H9 (cell line): Measurements from ENCODE around the gene SPCS1. TPM values are rescaled to one million over a fixed set of nuclear protein-coding genes. Genes with fewer than 3 reads are reported as not detected.
"Not testable (repeated sequence)": the region's sequence is repeated elsewhere in the genome, so short reads cannot be mapped to it uniquely, and the experiment has no call there.

Experiments used
- DNase-seq: peaks from one replicate; pipeline ENCODE4 v3.0.0-alpha.2; 2017
- H2AFZ ChIP-seq: one replicate; pipeline ENCODE4 v1.6.1; 2013; ENCODE audit warnings: mild to moderate bottlenecking, low read length, control low read depth, moderate library complexity
- H2AK5ac ChIP-seq: 2 replicates; pipeline ENCODE4 v1.6.1; 2013; ENCODE audit warnings: low read length, control low read depth, mixed read lengths; ENCODE audit not compliant: insufficient read length
- H2BK120ac ChIP-seq: one replicate; pipeline ENCODE4 v1.6.1; 2013; ENCODE audit warnings: low read depth, mild to moderate bottlenecking, low read length, control low read depth, inconsistent platforms; ENCODE audit not compliant: poor library complexity, severe bottlenecking
- H2BK12ac ChIP-seq: 2 replicates; pipeline ENCODE4 v1.6.1; 2013; ENCODE audit warnings: low read length, control low read depth, mixed read lengths, low read depth; ENCODE audit not compliant: insufficient read length
- H2BK15ac ChIP-seq: 2 replicates; pipeline ENCODE4 v1.6.1; 2013; ENCODE audit warnings: low read depth, low read length, control low read depth
- H2BK20ac ChIP-seq: one replicate; pipeline ENCODE4 v1.6.1; 2013; ENCODE audit warnings: low read depth, mild to moderate bottlenecking, low read length, control low read depth, inconsistent platforms; ENCODE audit not compliant: poor library complexity, severe bottlenecking
- H2BK5ac ChIP-seq: 2 replicates; pipeline ENCODE4 v1.6.1; 2013; ENCODE audit warnings: low read length, control low read depth, mixed read lengths; ENCODE audit not compliant: insufficient read length
- H3K14ac ChIP-seq: 2 replicates; pipeline ENCODE4 v1.6.1; 2013; ENCODE audit warnings: low read length, control low read depth; ENCODE audit not compliant: insufficient read depth
- H3K18ac ChIP-seq: 2 replicates; pipeline ENCODE4 v1.6.1; 2013; ENCODE audit warnings: low read depth, mild to moderate bottlenecking, mixed read lengths, low read length, control low read depth; ENCODE audit not compliant: insufficient read length
- H3K23ac ChIP-seq: 2 replicates; pipeline ENCODE4 v1.6.1; 2013; ENCODE audit warnings: low read length, control low read depth, mixed read lengths, low read depth; ENCODE audit not compliant: insufficient read length
- H3K23me2 ChIP-seq: 2 replicates; pipeline ENCODE4 v1.6.1; 2013; ENCODE audit warnings: low read depth, mild to moderate bottlenecking, mixed read lengths, low read length, control low read depth; ENCODE audit not compliant: insufficient read length, poor library complexity, severe bottlenecking
- H3K27ac ChIP-seq: 2 replicates; pipeline ENCODE4 v1.5.1; 2013; ENCODE audit warnings: low read length, control low read depth, mixed read lengths, low read depth; ENCODE audit not compliant: insufficient read length
- H3K27me3 ChIP-seq: 2 replicates; pipeline ENCODE4 v1.6.1; 2013; ENCODE audit warnings: low read length, control low read depth, inconsistent platforms; ENCODE audit not compliant: insufficient read depth
- H3K4ac ChIP-seq: 2 replicates; pipeline ENCODE4 v1.6.1; 2013; ENCODE audit warnings: low read depth, mild to moderate bottlenecking, control low read depth, inconsistent platforms, low read length, moderate library complexity
- H3K4me1 ChIP-seq: 2 replicates; pipeline ENCODE4 v1.6.1; 2013; ENCODE audit warnings: low read length, control low read depth, inconsistent platforms; ENCODE audit not compliant: insufficient read depth
- H3K4me2 ChIP-seq: 2 replicates; pipeline ENCODE4 v1.6.1; 2013; ENCODE audit warnings: low read length, control low read depth, mixed read lengths; ENCODE audit not compliant: insufficient read length, insufficient read depth
- H3K56ac ChIP-seq: 2 replicates; pipeline ENCODE4 v1.6.1; 2013; ENCODE audit warnings: low read depth, mild to moderate bottlenecking, mixed read lengths, low read length, control low read depth; ENCODE audit not compliant: insufficient read length
- H3K79me1 ChIP-seq: 2 replicates; pipeline ENCODE4 v1.6.1; 2013; ENCODE audit warnings: low read depth, mild to moderate bottlenecking, moderate library complexity, low read length, control low read depth, inconsistent platforms; ENCODE audit not compliant: insufficient read depth, poor library complexity, severe bottlenecking
- H3K79me2 ChIP-seq: 2 replicates; pipeline ENCODE4 v1.6.1; 2013; ENCODE audit warnings: low read length, control low read depth, inconsistent platforms; ENCODE audit not compliant: insufficient read depth
- H3K9ac ChIP-seq: 2 replicates; pipeline ENCODE4 v1.6.1; 2013; ENCODE audit warnings: low read length, control low read depth, mixed read lengths; ENCODE audit not compliant: insufficient read length; ENCODE audit errors: extremely low read depth
- H3K9me3 ChIP-seq: one replicate; pipeline ENCODE4 v1.6.1; 2013; ENCODE audit warnings: low read depth, low read length, inconsistent platforms; ENCODE audit not compliant: control insufficient read depth
- H3T11ph ChIP-seq: one replicate; pipeline ENCODE4 v1.6.1; 2013; ENCODE audit warnings: mild to moderate bottlenecking, low read length, control low read depth, inconsistent platforms
- H4K20me1 ChIP-seq: one replicate; pipeline ENCODE4 v1.6.1; 2013; ENCODE audit not compliant: control insufficient read depth, insufficient read length, insufficient read depth
- H4K5ac ChIP-seq: 2 replicates; pipeline ENCODE4 v1.6.1; 2013; ENCODE audit warnings: low read depth, mild to moderate bottlenecking, mixed read lengths, low read length, control low read depth; ENCODE audit not compliant: insufficient read length
- H4K8ac ChIP-seq: replicated peaks from 2 replicates; pipeline ENCODE4 v1.6.1; 2013; ENCODE audit warnings: low read length, control low read depth, mixed read lengths, low read depth; ENCODE audit not compliant: insufficient read length
- H4K91ac ChIP-seq: 2 replicates; pipeline ENCODE4 v1.6.1; 2013; ENCODE audit warnings: low read depth, mild to moderate bottlenecking, moderate library complexity, mixed read lengths, low read length, control low read depth; ENCODE audit not compliant: insufficient read length
- H3K27ac Mint-ChIP-seq, 3 experiments: 2 replicates in 2 of 3; 3 replicates in 1 of 3; pipeline ENCODE4 v1.8.0; 2020 to 2021; ENCODE audit warnings: mixed read lengths in 3 of 3, mild to moderate bottlenecking in 1 of 3, moderate library complexity in 1 of 3
- H3K27me3 Mint-ChIP-seq: 2 replicates; pipeline ENCODE4 v1.8.0; 2021; ENCODE audit warnings: low read depth, mild to moderate bottlenecking, moderate library complexity, mixed read lengths
- H3K36me3 Mint-ChIP-seq, 3 experiments: 2 replicates in 2 of 3; 3 replicates in 1 of 3; pipeline ENCODE4 v1.8.0; 2020 to 2021; ENCODE audit warnings: low read depth in 3 of 3, mixed read lengths in 3 of 3; ENCODE audit not compliant: insufficient read depth in 1 of 3
- H3K4me1 Mint-ChIP-seq, 2 experiments: 2 replicates each; pipeline ENCODE4 v1.8.0; 2020; ENCODE audit warnings: mixed read lengths in 2 of 2
- H3K4me3 Mint-ChIP-seq, 2 experiments: 2 replicates in 1 of 2; 3 replicates in 1 of 2; pipeline ENCODE4 v1.8.0; 2020 to 2021; ENCODE audit warnings: mild to moderate bottlenecking in 2 of 2, mixed read lengths in 2 of 2, moderate library complexity in 1 of 2
- H3K9me3 Mint-ChIP-seq, 2 experiments: 2 replicates in 1 of 2; 3 replicates in 1 of 2; pipeline ENCODE4 v1.8.0; 2020; ENCODE audit warnings: mild to moderate bottlenecking in 2 of 2, mixed read lengths in 2 of 2, moderate library complexity in 1 of 2
- CTCF ChIP-seq: fragments of 200-600 bp; sonication (generic); conservative IDR thresholded peaks from 3 replicates; pipeline ENCODE4 v1.8.0; 2021; ENCODE audit warnings: antibody characterized with exemption, mild to moderate bottlenecking
- WGBS: extraction: QIAGEN DNeasy Blood & Tissue Kit; methylation state at CpG from one replicate; pipeline ENCODE4 v1.1.7; 2013; ENCODE audit warnings: missing lambda C conversion rate, low lambda C conversion rate, mixed read lengths; ENCODE audit not compliant: insufficient read length; ENCODE audit errors: extremely low coverage; 5-methylcytosine and 5-hydroxymethylcytosine counted together
- total RNA-seq: library from RNA; stranded (reverse); gene quantifications from 2 replicates; pipeline ENCODE4 v1.2.1, GENCODE V29; 2021

The SPCS1 gene
- total RNA-seq, 1 experiment from 2014 or later: 106 TPM

GRCh38 chr3:52724511-52724910, 18.6 kb downstream of the SPCS1 start:
- H3K27ac ChIP-seq: no peak overlapping the region
- no peaks in the 10 kb centered on the region for H3K9me3 ChIP-seq
- Mint-ChIP-seq H3K9me3 (peaks cover 10 to 13% of the 10 kb centered on the region in 2 experiments), H3K27me3 (no peaks in the 10 kb centered on the region), H3K4me1 (no peaks in the 10 kb centered on the region), H3K4me3 (no peak overlapping the region), H3K36me3 (peaks cover 18 to 24% (median 18%) of the 10 kb centered on the region in 3 experiments), H3K27ac (no peak overlapping the region)
- no peak overlapping the region for H2BK5ac ChIP-seq
- H2BK15ac ChIP-seq: no peak overlapping the region
- H3K56ac ChIP-seq: no peak overlapping the region
- H3T11ph ChIP-seq: no peak overlapping the region
- no peak overlapping the region for H3K4me2 ChIP-seq
- no peak overlapping the region for H3K14ac ChIP-seq
- no peak overlapping the region for H4K91ac ChIP-seq
- no peak overlapping the region for H2AK5ac ChIP-seq
- H3K9ac ChIP-seq: no peak overlapping the region
- no peak overlapping the region for H2BK20ac ChIP-seq
- H3K23ac ChIP-seq: no peak overlapping the region
- H2BK120ac ChIP-seq: no peak overlapping the region
- H3K23me2 ChIP-seq: no peaks in the 10 kb centered on the region
- no peak overlapping the region for H2BK12ac ChIP-seq
- no peak overlapping the region for H2AFZ ChIP-seq
- no peak overlapping the region for H3K18ac ChIP-seq
- DNase-seq: no peak
- H4K5ac ChIP-seq: no peak overlapping the region
- H3K79me1 ChIP-seq: no peaks in the 10 kb centered on the region
- no peaks in the 10 kb centered on the region for H3K79me2 ChIP-seq
- H3K4ac ChIP-seq: no peak overlapping the region
- no peak for TF ChIP-seq CTCF
- no peaks in the 10 kb centered on the region for H4K20me1 ChIP-seq
- H3K4me1 ChIP-seq: no peaks in the 10 kb centered on the region
- WGBS: no CpG with 5 or more reads among the region's 1 CpG
- no peaks in the 10 kb centered on the region for H3K27me3 ChIP-seq
- no peak overlapping the region for H4K8ac ChIP-seq

DNA sequence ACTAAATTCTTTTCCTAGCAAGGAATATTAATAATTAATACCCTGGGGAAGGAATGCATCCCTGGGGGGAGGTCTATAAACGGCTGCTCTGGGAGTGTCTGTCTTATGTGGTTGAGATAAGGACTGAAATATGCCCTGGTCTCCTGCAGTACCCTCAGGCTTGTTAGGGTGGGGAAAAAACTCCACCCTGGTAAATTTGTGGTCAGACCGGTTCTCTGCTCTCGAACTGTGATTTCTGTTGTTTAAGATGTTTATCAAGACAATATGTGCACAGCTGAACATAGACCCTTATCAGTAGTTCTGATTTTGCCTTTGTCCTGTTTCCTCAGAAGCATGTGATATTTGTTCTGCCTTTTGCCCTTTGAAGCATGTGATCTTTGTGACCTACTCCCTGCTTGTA, 22.8 kb downstream of the SPCS1 start:
- H2BK15ac ChIP-seq, H4K20me1 ChIP-seq, H3K4me1 Mint-ChIP-seq, H3K9ac ChIP-seq, H4K5ac ChIP-seq, H3K4ac ChIP-seq, H3K79me1 ChIP-seq, H4K91ac ChIP-seq, H2BK12ac ChIP-seq, H2BK120ac ChIP-seq, H3K27ac Mint-ChIP-seq, H3K4me1 ChIP-seq, H2AK5ac ChIP-seq, H3K79me2 ChIP-seq, H3K4me2 ChIP-seq, H3K14ac ChIP-seq, H3K23ac ChIP-seq, H2AFZ ChIP-seq, H3K18ac ChIP-seq, H3K9me3 ChIP-seq, H2BK20ac ChIP-seq, H4K8ac ChIP-seq, DNase-seq, H3K27me3 Mint-ChIP-seq, H3T11ph ChIP-seq, H2BK5ac ChIP-seq, H3K4me3 Mint-ChIP-seq, H3K27ac ChIP-seq, H3K27me3 ChIP-seq, H3K56ac ChIP-seq, H3K23me2 ChIP-seq: not testable (repeated sequence)
- Mint-ChIP-seq H3K36me3 (peaks cover 53 to 63% (median 58%) of the 10 kb centered on the region in 3 experiments), H3K9me3 (peaks cover 16 to 18% of the 10 kb centered on the region in 2 experiments)
- no CpG with 5 or more reads among the region's 3 CpGs for WGBS
